GM12891 (cell line): Measurements from ENCODE around the gene POSTN.
A peak's percentile ranks its signal among the peaks of the same experiment; 100 is the strongest.

ENCODE experiments used
- DNase-seq: peaks from one replicate; pipeline ENCODE4 v3.0.0; 2011; ENCODE audit warnings: low spot score; ENCODE audit not compliant: insufficient read length
- FAIRE-seq: peaks from 2 replicates; lab custom pipeline; 2011; peaks lifted over from hg19 to GRCh38; lab: Jason Lieb, UNC
- PAX5 ChIP-seq: IDR thresholded peaks from 2 replicates; pipeline ENCODE4 v1.6.1; 2011; ENCODE audit warnings: low read length, moderate library complexity, mild to moderate bottlenecking; ENCODE audit not compliant: insufficient read depth, severe bottlenecking
- POLR2A ChIP-seq: IDR thresholded peaks from 2 replicates; pipeline ENCODE4 v1.6.1; 2011; ENCODE audit warnings: low read depth, low read length, control low read depth
- POLR2AphosphoS5 ChIP-seq: IDR thresholded peaks from 2 replicates; pipeline ENCODE4 v1.6.1; 2011; ENCODE audit warnings: low read depth, low read length, control low read depth
- POU2F2 ChIP-seq: IDR thresholded peaks from 2 replicates; pipeline ENCODE4 v1.6.1; 2011; ENCODE audit warnings: low read depth, mild to moderate bottlenecking, control low read depth, low read length, moderate library complexity
- SPI1 ChIP-seq: IDR thresholded peaks from 2 replicates; pipeline ENCODE4 v1.6.1; 2011; ENCODE audit warnings: low read depth, low read length, control low read depth
- TAF1 ChIP-seq: IDR thresholded peaks from 2 replicates; pipeline ENCODE4 v1.6.1; 2011; ENCODE audit warnings: low read depth, low read length, control low read depth

The POSTN gene

GRCh38 chr13:37621811-37622361, 23.3 kb upstream of the POSTN start:
- DNase-seq (no peak), FAIRE-seq (no peak)
- TF ChIP-seq TAF1 (no peak), POU2F2 (no peak), SPI1 (no peak), POLR2A (no peak), PAX5 (no peak), POLR2AphosphoS5 (no peak)

- no peak for TF ChIP-seq POU2F2
- no peak for TF ChIP-seq POLR2AphosphoS5
- TF ChIP-seq PAX5: no peak
- no peak for TF ChIP-seq TAF1
- no peak for TF ChIP-seq POLR2A
- no peak for TF ChIP-seq SPI1
- FAIRE-seq (no peak), DNase-seq (no peak)
Measured at GRCh38 chr13:37618554-37618953, 20.0 kb upstream of the POSTN start.

GRCh38 chr13:37617173-37617572, 18.6 kb upstream of the POSTN start:
- TF ChIP-seq SPI1 (no peak), POLR2A (no peak), PAX5 (no peak), POU2F2 (no peak), TAF1 (no peak), POLR2AphosphoS5 (no peak)

GRCh38 chr13:37616131-37616530, 17.6 kb upstream of the POSTN start:
- TF ChIP-seq PAX5: no peak
- no peak for TF ChIP-seq POLR2A
- no peak for TF ChIP-seq SPI1
- TF ChIP-seq POU2F2: no peak
- TF ChIP-seq TAF1: no peak
- no peak for TF ChIP-seq POLR2AphosphoS5
- FAIRE-seq (no peak), DNase-seq (no peak)

More at GRCh38 chr13:37617173-37617572, 18.6 kb upstream of the POSTN start:
- DNase-seq (no peak), FAIRE-seq (no peak)

DNA sequence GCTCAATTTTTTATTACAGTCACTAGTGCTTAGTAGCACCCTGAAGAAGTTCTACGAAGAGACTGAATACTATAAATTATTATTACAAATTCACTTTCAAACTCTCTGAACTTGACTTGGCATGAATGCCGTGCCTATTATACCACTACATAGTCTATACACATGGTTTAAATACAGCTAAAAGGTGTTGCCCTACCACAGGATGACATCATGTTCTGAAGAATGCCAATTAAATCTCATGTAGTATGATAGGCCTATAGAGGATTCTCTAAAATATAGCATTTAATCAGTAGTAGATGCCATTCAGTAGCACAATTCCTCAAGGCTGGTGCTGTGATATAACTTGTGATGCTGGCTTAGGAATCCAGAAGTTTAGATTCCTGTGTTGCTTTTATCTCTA, 16.7 kb upstream of the POSTN start:
- no peak for DNase-seq
- no peak for TF ChIP-seq POU2F2
- FAIRE-seq: no peak

GRCh38 chr13:37613638-37614037, 15.1 kb upstream of the POSTN start:
- FAIRE-seq (no peak), DNase-seq (no peak)
- TF ChIP-seq SPI1 (no peak), PAX5 (no peak), POLR2AphosphoS5 (no peak), POLR2A (no peak), TAF1 (no peak), POU2F2 (no peak)

DNA sequence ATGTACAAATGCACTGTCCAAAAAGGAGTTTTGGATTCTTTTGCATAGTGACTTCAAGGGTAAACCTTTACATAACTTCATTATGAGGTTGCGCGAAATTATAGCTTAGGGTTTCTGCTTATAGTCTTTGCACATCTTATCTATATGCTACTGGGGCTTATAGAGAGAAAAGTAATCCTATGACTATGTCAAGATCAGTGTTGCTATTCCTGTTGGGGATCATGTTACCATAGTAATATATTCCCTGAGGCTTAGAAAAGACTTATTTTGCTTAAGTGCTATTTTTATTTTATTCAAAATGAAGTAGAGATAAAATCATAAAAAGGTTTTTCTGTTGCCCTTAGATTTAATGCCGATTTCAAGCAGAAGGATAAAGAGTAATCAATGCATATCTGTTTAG, 14.7 kb upstream of the POSTN start:
- TF ChIP-seq POLR2A: no peak
- FAIRE-seq: no peak
- DNase-seq: no peak

DNA sequence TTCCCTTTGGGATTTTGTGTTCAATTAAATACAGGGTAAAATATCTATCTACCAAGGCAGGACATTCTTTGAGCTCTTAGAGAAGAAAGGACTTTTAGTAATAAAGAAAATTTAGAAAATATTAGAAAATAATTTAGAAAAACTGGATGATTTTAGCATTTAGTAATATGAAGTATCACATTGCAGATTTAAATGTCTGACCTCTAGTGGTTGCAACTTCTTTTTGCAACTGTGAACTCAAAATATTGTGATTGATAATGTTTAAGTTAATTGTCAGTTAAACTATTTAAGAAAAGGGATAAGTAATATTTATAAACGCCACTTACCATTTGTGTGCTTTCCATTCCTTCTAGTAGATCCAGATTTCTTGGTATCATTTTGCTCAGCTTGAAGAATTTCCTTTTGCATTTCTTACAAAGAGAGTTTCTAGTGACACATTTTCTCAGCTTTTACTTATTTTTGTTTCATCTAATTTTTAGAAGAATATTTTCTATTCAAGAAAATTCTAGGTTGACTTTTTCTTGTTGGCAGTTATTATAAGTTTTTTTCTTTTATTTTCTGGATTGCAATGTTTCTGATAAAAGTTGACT, 10.3 kb upstream of the POSTN start:
- TF ChIP-seq SPI1: no peak
- no peak for TF ChIP-seq PAX5
- no peak for TF ChIP-seq POLR2AphosphoS5
- DNase-seq (no peak), FAIRE-seq (no peak)

DNA sequence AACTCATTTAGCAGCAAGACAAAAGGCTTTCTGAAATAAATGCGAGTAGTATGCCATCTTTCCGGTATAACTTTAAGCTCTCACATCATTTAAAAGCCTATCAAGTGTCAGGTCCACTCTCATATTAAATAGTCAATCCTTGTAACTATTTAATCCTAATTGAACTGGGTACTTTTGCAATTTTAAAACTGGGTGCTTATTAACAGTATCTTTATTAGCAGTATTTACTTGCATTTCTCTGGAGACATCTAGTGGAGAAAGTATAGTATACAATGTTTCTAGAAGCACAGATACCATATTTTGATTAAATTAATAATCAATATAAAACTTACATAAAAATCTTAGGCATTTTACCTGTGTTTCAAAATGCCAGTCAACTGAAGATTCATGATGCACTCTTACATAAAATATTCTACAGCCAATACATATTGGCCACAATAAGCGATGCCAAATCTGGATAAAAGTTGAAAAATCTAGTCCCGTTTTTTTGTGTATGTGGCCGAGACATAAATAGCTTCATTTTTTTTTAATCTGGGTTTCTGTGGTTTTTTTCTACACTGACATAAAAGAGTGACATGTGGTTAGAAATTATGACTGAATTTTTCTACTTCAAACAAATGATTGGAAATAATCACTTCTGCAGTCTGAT, 4.3 kb upstream of the POSTN start:
- no peak for FAIRE-seq
- peak; percentile 0 for DNase-seq
- no peak for TF ChIP-seq POLR2A
- no peak for TF ChIP-seq SPI1

GRCh38 chr13:37601648-37602440, 3.3 kb upstream of the POSTN start:
- FAIRE-seq (no peak), DNase-seq (no peak)
- no peak for TF ChIP-seq POLR2A
- no peak for TF ChIP-seq POLR2AphosphoS5
- TF ChIP-seq TAF1: no peak
- TF ChIP-seq SPI1: no peak
- TF ChIP-seq POU2F2: no peak
- TF ChIP-seq PAX5: no peak

GRCh38 chr13:37599519-37599918, 951 bp upstream of the POSTN start:
- no peak for FAIRE-seq
- no peak for TF ChIP-seq PAX5
- TF ChIP-seq POLR2AphosphoS5: no peak
- TF ChIP-seq TAF1: no peak
- TF ChIP-seq POU2F2: no peak
- TF ChIP-seq POLR2A: no peak
- TF ChIP-seq SPI1: no peak
- DNase-seq: no peak
